Urinary bladder (tissue), 4 donors: ENCODE measurements around the gene SLC35D2. TPM values are rescaled to one million over a fixed set of nuclear protein-coding genes. Genes with fewer than 3 reads are reported as not detected.
A peak's percentile ranks its signal among the peaks of the same experiment; 100 is the strongest.
"Not testable (repeated sequence)": the region's sequence is repeated elsewhere in the genome, so short reads cannot be mapped to it uniquely, and the experiment has no call there.

ENCODE experiments used
- DNase-seq: peaks from one replicate; pipeline ENCODE4 v3.0.0-alpha.2; 2015; ENCODE audit errors: extremely low spot score
- H3K27ac ChIP-seq: one replicate; pipeline ENCODE4 v1.5.1; 2013; ENCODE audit warnings: low read depth, mild to moderate bottlenecking, moderate library complexity
- H3K36me3 ChIP-seq: one replicate; pipeline ENCODE4 v1.6.1; 2013; ENCODE audit warnings: mild to moderate bottlenecking, moderate library complexity; ENCODE audit not compliant: insufficient read depth
- H3K4me1 ChIP-seq: one replicate; pipeline ENCODE4 v1.6.1; 2013; ENCODE audit warnings: mild to moderate bottlenecking, moderate library complexity; ENCODE audit not compliant: insufficient read depth
- H3K4me3 ChIP-seq: one replicate; pipeline ENCODE4 v1.5.1; 2013; ENCODE audit warnings: low read depth, low read length
- WGBS: extraction: QIAGEN DNeasy Blood & Tissue Kit; methylation state at CpG from one replicate; pipeline ENCODE4 v1.1.7; 2013; 5-methylcytosine and 5-hydroxymethylcytosine counted together
- polyA plus RNA-seq: library from polyadenylated mRNA; stranded (reverse); fragments of 200-250 nt; gene quantifications from one replicate; pipeline ENCODE4 v1.2.3, GENCODE V29; 2013
- total RNA-seq: library from RNA; depleted of rRNA; stranded (reverse); fragments of >200 nt; gene quantifications from one replicate; pipeline ENCODE4 v1.2.3, GENCODE V29; 2014
- donor health status: healthy with polysubstance abuse.
- donor health status: healthy.

Gene SLC35D2
- total and polyA plus RNA-seq, 2 donors = 19.8 to 22.6 TPM

- H3K27ac ChIP-seq = no peak overlapping the region
- H3K4me1 ChIP-seq = no peaks in the 10 kb centered on the region
- DNase-seq = no peak
- no peak overlapping the region for H3K4me3 ChIP-seq
- 93% methylated on average over 11 of the region's 11 CpGs for WGBS
- no peaks in the 10 kb centered on the region for H3K36me3 ChIP-seq
Measured at GRCh38 chr9:96388144-96388543, 4.6 kb upstream of the SLC35D2 start.

GRCh38 chr9:96386157-96386556 is 2.6 kb upstream of the SLC35D2 start:
- Histone ChIP-seq H3K36me3 (no peaks in the 10 kb centered on the region), H3K27ac (no peak overlapping the region), H3K4me3 (no peak overlapping the region), H3K4me1 (no peaks in the 10 kb centered on the region)
- DNase-seq = no peak

GRCh38 chr9:96382839-96383164 is 709 bp downstream of the SLC35D2 start:
- DNase-seq = no peak
- no peaks in the 10 kb centered on the region for H3K36me3 ChIP-seq
- H3K4me1 ChIP-seq = no peaks in the 10 kb centered on the region
- WGBS = 35% methylated on average over 7 of the region's 7 CpGs
- H3K4me3 ChIP-seq = peak overlapping the region; percentile 97
- no peak overlapping the region for H3K27ac ChIP-seq

GRCh38 chr9:96382175-96382574 is 1.3 kb downstream of the SLC35D2 start:
- no peak for DNase-seq
- Histone ChIP-seq H3K27ac (no peak overlapping the region), H3K4me3 (no peak overlapping the region), H3K4me1 (no peaks in the 10 kb centered on the region), H3K36me3 (no peaks in the 10 kb centered on the region)
- WGBS = 84% methylated on average over 2 of the region's 2 CpGs

GRCh38 chr9:96381696-96382095 is 1.8 kb downstream of the SLC35D2 start:
- no peak for DNase-seq
- H3K4me3 ChIP-seq = no peak overlapping the region

GRCh38 chr9:96381125-96381524 is 2.4 kb downstream of the SLC35D2 start:
- no peaks in the 10 kb centered on the region for H3K4me1 ChIP-seq
- H3K4me3 ChIP-seq = no peak overlapping the region
- H3K27ac ChIP-seq = no peak overlapping the region
- H3K36me3 ChIP-seq = no peaks in the 10 kb centered on the region
- no peak for DNase-seq
- WGBS = 83% methylated on average over 4 of the region's 4 CpGs

More at GRCh38 chr9:96381696-96382095, 1.8 kb downstream of the SLC35D2 start:
- 87% methylated on average over 4 of the region's 4 CpGs for WGBS
- Histone ChIP-seq H3K27ac (no peak overlapping the region), H3K4me1 (no peaks in the 10 kb centered on the region), H3K36me3 (no peaks in the 10 kb centered on the region)

GRCh38 chr9:96379461-96379860 is 4.0 kb downstream of the SLC35D2 start:
- 91% methylated on average over 2 of the region's 2 CpGs for WGBS
- Histone ChIP-seq H3K4me3 (no peak overlapping the region), H3K27ac (no peak overlapping the region), H3K36me3 (no peaks in the 10 kb centered on the region), H3K4me1 (no peaks in the 10 kb centered on the region)
- DNase-seq = no peak

- 97% methylated on average over 3 of the region's 3 CpGs for WGBS
- Histone ChIP-seq H3K4me3 (no peak overlapping the region), H3K36me3 (no peaks in the 10 kb centered on the region), H3K27ac (no peak overlapping the region), H3K4me1 (no peaks in the 10 kb centered on the region)
- no peak for DNase-seq
Measured at GRCh38 chr9:96378187-96378586, 5.3 kb downstream of the SLC35D2 start.

GRCh38 chr9:96376891-96377874 is 6.3 kb downstream of the SLC35D2 start:
- DNase-seq = no peak
- Histone ChIP-seq H3K4me3 (no peak overlapping the region), H3K27ac (no peak overlapping the region), H3K4me1 (no peaks in the 10 kb centered on the region), H3K36me3 (no peaks in the 10 kb centered on the region)
- 62% methylated on average over 13 of the region's 13 CpGs for whole genome bisulfite sequencing

- WGBS = 97% methylated on average over 6 of the region's 6 CpGs
Measured at GRCh38 chr9:96375507-96375906, 8.0 kb downstream of the SLC35D2 start.

GRCh38 chr9:96367943-96368342 is 15.6 kb downstream of the SLC35D2 start:
- 98% methylated on average over 1 of the region's 1 CpG for WGBS
- DNase-seq = no peak
- H3K4me1 ChIP-seq = no peaks in the 10 kb centered on the region

More at GRCh38 chr9:96375507-96375906, 8.0 kb downstream of the SLC35D2 start:
- H3K27ac ChIP-seq, H3K4me3 ChIP-seq, H3K4me1 ChIP-seq, H3K36me3 ChIP-seq, DNase-seq: not testable (repeated sequence)

GRCh38 chr9:96363175-96363967 is 20.1 kb downstream of the SLC35D2 start:
- Histone ChIP-seq H3K36me3 (peaks cover 4% of the 10 kb centered on the region), H3K4me3 (no peak overlapping the region), H3K4me1 (no peaks in the 10 kb centered on the region), H3K27ac (no peak overlapping the region)
- WGBS = 89% methylated on average over 9 of the region's 9 CpGs
- DNase-seq = no peak

More at GRCh38 chr9:96367943-96368342, 15.6 kb downstream of the SLC35D2 start:
- Histone ChIP-seq H3K36me3 (peaks cover 2% of the 10 kb centered on the region), H3K27ac (no peak overlapping the region), H3K4me3 (no peak overlapping the region)

- not testable (repeated sequence) for H3K27ac ChIP-seq, H3K36me3 ChIP-seq, H3K4me3 ChIP-seq, DNase-seq, H3K4me1 ChIP-seq
- WGBS = 97% methylated on average over 6 of the region's 6 CpGs
Measured at GRCh38 chr9:96362119-96362518, 21.4 kb downstream of the SLC35D2 start.

- Histone ChIP-seq H3K4me1 (no peaks in the 10 kb centered on the region), H3K27ac (no peak overlapping the region), H3K36me3 (peaks cover 5% of the 10 kb centered on the region), H3K4me3 (no peak overlapping the region)
- no peak for DNase-seq
- whole genome bisulfite sequencing = 94% methylated on average over 6 of the region's 6 CpGs
Measured at GRCh38 chr9:96361668-96362067, 21.8 kb downstream of the SLC35D2 start.
